ENCODE results near the gene TMEM229B.

- no peak for TF ChIP-seq POLR2AphosphoS5 (IDR thresholded peaks at IDR 0.05; ENCODE audit: insufficient read depth in 1 of 2, low read depth in 1 of 2)
- TF ChIP-seq, protein P1, sequence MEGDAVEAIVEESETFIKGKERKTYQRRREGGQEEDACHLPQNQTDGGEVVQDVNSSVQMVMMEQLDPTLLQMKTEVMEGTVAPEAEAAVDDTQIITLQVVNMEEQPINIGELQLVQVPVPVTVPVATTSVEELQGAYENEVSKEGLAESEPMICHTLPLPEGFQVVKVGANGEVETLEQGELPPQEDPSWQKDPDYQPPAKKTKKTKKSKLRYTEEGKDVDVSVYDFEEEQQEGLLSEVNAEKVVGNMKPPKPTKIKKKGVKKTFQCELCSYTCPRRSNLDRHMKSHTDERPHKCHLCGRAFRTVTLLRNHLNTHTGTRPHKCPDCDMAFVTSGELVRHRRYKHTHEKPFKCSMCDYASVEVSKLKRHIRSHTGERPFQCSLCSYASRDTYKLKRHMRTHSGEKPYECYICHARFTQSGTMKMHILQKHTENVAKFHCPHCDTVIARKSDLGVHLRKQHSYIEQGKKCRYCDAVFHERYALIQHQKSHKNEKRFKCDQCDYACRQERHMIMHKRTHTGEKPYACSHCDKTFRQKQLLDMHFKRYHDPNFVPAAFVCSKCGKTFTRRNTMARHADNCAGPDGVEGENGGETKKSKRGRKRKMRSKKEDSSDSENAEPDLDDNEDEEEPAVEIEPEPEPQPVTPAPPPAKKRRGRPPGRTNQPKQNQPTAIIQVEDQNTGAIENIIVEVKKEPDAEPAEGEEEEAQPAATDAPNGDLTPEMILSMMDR (IDR thresholded peaks at IDR 0.05): no peak
Observed at GRCh38 chr14:67532606-67532997, 44.1 kb upstream of the TMEM229B start.

Measured in vagina (tissue), 2 donors.